ENCODE results near the gene POMGNT2.

DNA sequence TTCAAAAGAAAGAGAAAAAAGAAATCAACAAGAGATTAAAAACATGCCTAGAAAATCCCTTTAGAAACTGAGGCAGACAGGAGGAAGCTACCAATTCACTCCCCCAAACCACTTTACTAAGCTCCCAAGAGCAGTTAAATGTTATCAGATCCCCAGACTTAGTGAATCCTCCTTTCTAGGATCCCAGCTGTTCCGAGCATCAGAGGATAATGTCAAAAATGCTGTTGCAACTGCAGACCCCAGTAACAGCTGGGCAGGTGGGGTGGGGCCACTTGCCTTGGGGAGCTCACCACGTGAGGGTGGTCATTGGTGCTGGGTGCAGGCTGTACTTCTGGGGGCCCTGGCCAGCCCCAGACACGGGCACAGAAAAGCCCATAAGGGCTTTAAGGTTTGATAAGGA lies 9.1 kb downstream of the POMGNT2 start:
- TF ChIP-seq, protein P1, sequence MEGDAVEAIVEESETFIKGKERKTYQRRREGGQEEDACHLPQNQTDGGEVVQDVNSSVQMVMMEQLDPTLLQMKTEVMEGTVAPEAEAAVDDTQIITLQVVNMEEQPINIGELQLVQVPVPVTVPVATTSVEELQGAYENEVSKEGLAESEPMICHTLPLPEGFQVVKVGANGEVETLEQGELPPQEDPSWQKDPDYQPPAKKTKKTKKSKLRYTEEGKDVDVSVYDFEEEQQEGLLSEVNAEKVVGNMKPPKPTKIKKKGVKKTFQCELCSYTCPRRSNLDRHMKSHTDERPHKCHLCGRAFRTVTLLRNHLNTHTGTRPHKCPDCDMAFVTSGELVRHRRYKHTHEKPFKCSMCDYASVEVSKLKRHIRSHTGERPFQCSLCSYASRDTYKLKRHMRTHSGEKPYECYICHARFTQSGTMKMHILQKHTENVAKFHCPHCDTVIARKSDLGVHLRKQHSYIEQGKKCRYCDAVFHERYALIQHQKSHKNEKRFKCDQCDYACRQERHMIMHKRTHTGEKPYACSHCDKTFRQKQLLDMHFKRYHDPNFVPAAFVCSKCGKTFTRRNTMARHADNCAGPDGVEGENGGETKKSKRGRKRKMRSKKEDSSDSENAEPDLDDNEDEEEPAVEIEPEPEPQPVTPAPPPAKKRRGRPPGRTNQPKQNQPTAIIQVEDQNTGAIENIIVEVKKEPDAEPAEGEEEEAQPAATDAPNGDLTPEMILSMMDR (conservative IDR thresholded peaks at IDR 0.05 in 1 of 2, IDR thresholded peaks at IDR 0.05 in 1 of 2; ENCODE audit: low read depth in 1 of 2, low read length in 2 of 2), result no peak
- TF ChIP-seq EZH2 (IDR thresholded peaks at IDR 0.05; ENCODE audit: low read length, missing control alignments), result no peak

Data from fibroblast of lung (primary cell).